GM10266 (cell line): ENCODE measurements around the gene WDR33.
"Not testable (repeated sequence)": the region's sequence is repeated elsewhere in the genome, so short reads cannot be mapped to it uniquely, and the experiment has no call there.

Source experiments
- DNase-seq: peaks from one replicate; pipeline ENCODE4 v3.0.0; 2012; ENCODE audit errors: extremely low spot score
- CTCF ChIP-seq: IDR thresholded peaks from 2 replicates; pipeline ENCODE4 v1.5.1; 2012; ENCODE audit warnings: mild to moderate bottlenecking, low read depth; ENCODE audit not compliant: control insufficient read depth, insufficient read depth; ENCODE audit errors: missing control alignments

Gene WDR33

GRCh38 chr2:127770973-127771735 lies 39.8 kb downstream of the WDR33 start:
- DNase-seq, result no peak
- TF ChIP-seq CTCF, result no peak

DNA sequence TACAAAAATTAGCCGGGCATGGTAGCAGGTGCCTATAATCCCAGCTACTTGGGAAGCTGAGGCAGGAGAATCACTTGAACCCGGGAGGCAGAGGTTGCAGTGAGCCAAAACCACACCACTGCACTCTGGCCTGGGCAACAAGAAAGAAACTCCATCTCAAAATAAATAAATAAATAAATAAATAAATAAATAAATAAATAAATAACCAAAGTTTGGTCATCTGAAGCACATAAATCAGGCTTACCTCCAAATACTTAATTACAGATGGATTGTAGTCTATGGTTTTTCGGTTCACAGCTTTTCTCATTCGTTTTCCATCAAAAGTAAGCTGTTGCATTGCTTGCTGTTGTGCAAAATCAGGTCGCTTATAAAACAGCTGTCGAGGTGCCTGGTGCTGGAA lies 40.4 kb downstream of the WDR33 start:
- DNase-seq, result not testable (repeated sequence)

DNA sequence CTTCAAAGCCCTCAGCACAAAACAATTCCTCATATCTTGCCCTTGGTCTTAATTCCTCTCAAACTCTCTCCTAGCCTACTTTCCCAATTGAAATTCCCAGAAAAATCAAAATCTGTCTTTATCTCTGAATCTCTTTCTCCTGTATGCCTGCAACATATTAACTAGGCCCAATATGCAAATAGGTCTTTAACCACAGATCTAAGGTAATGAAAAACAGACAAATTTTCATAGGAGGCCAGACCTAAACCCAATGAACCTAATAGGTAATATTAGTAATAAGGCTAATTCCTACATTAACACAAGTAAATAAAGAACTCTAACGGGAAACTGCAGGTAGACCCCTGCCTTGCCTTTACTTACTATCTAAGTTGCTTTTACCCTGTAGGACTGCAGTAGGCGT lies 41.4 kb downstream of the WDR33 start:
- no peak for TF ChIP-seq CTCF
- DNase-seq, result no peak

DNA sequence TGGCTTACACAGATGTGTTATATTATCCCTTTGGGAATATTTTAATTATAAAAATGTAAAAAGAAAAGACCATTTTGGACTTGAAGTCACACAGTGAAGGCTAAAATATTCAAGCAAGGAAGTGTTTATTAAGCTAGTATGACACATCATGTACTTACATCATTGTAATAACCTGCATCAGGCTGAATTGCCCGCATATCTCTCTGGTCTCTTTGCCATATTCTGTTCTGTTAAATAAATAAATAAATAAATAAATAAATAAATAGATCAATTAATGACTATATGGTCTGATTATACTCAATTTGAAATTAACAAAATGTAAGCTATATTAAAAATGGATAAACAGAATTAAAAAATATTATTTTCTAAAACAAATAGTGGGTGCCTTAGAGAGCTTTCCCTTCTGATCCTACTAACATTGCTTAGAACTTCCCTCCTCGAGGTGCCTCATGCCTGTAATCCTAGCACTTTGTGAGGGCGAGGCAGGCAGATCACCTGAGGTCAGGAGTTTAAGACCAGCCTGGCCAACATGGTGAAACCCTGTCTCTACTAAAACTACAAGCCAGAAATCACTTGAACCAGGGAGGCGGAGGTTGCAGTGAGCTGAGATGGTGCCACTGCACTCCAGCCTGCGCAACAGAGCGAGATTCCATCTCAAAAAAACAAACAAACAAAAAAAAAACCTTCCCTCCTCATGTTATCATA lies 42.0 kb downstream of the WDR33 start:
- DNase-seq, result no peak
- TF ChIP-seq CTCF, result no peak

- no peak for TF ChIP-seq CTCF
- no peak for DNase-seq
Measured at GRCh38 chr2:127763776-127764175, 47.2 kb downstream of the WDR33 start.

GRCh38 chr2:127762846-127763245 lies 48.1 kb downstream of the WDR33 start:
- TF ChIP-seq CTCF, result no peak
- no peak for DNase-seq

GRCh38 chr2:127762441-127762840 lies 48.5 kb downstream of the WDR33 start:
- no peak for DNase-seq
- no peak for TF ChIP-seq CTCF
